Measurements from ENCODE around the gene TIPARP. TPM values are rescaled to one million over a fixed set of nuclear protein-coding genes. Genes with fewer than 3 reads are reported as not detected.
A peak's percentile ranks its signal among the peaks of the same experiment; 100 is the strongest.
"Not testable (repeated sequence)": the region's sequence is repeated elsewhere in the genome, so short reads cannot be mapped to it uniquely, and the experiment has no call there.

Gene TIPARP
- total and polyA plus RNA-seq, 5 donors from 2014 or later: 11.5 to 120 (median 22.5) TPM

- Mint-ChIP-seq H3K9me3 (no peaks in the 10 kb centered on the region), H3K27ac (peak overlapping the region in 1 of 3 donors; percentile 71), H3K27me3 (no peaks in the 10 kb centered on the region), H3K4me3 (no peak overlapping the region), H3K4me1 (peaks cover 7 to 17% (median 11%) of the 10 kb centered on the region in 4 donors), H3K36me3 (peaks cover 38% of the 10 kb centered on the region)
- no peaks in the 10 kb centered on the region for H3K4me1 ChIP-seq (ENCODE audit: control insufficient read depth, insufficient read depth, low read length, poor library complexity, severe bottlenecking)
- no peak overlapping the region for H3K27ac ChIP-seq (ENCODE audit: insufficient read depth, low read length, poor library complexity, severe bottlenecking)
- H3K4me3 ChIP-seq (ENCODE audit: low read depth, low read length): no peak overlapping the region
- no peak for ATAC-seq (ENCODE audit: low read depth in 2 of 2)
- no peaks in the 10 kb centered on the region for H3K9me3 ChIP-seq (ENCODE audit: control insufficient read depth in 2 of 2, low read length in 2 of 2)
- DNase-seq: no peak
- no peaks in the 10 kb centered on the region for H3K27me3 ChIP-seq (ENCODE audit: control insufficient read depth, insufficient read depth, low read length)
- H3K36me3 ChIP-seq (ENCODE audit: control insufficient read depth, insufficient read depth, low read length): peaks cover 48% of the 10 kb centered on the region
Observed at GRCh38 chr3:156705761-156706616, 31.6 kb downstream of the TIPARP start.

DNA sequence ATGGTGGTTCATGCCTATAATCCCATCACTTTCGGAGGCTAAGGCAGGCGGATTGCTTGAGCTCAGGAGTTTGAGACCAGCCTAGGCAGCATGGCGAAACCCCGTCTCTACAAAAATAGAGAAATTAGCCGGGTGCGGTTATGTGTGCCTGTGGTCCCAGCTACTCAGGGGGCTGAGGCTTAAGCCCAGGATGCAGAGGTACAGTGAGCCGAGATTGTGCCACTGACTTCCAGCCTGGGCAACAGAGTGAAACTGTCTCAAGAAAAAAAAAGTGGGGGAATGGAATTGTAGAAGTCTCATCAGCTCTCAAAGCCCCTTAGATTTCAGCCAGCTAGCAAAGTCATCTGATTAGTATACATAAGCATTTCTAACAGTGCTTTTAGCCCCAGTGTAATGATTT, 33.2 kb downstream of the TIPARP start:
- H3K36me3 Mint-ChIP-seq: peaks cover 31% of the 10 kb centered on the region
- DNase-seq: no peak
- Histone ChIP-seq H3K4me3 (ENCODE audit: low read depth, low read length) (no peak overlapping the region), H3K9me3 (ENCODE audit: control insufficient read depth in 2 of 2, low read length in 2 of 2) (no peaks in the 10 kb centered on the region), H3K36me3 (ENCODE audit: control insufficient read depth, insufficient read depth, low read length) (peaks cover 48% of the 10 kb centered on the region), H3K4me1 (ENCODE audit: control insufficient read depth, insufficient read depth, low read length, poor library complexity, severe bottlenecking) (no peaks in the 10 kb centered on the region), H3K27me3 (ENCODE audit: control insufficient read depth, insufficient read depth, low read length) (no peaks in the 10 kb centered on the region), H3K27ac (ENCODE audit: insufficient read depth, low read length, poor library complexity, severe bottlenecking) (no peak overlapping the region)
- H3K27me3 Mint-ChIP-seq: no peaks in the 10 kb centered on the region
- H3K9me3 Mint-ChIP-seq: no peaks in the 10 kb centered on the region
- H3K4me3 Mint-ChIP-seq: no peak overlapping the region
- H3K27ac Mint-ChIP-seq: no peak overlapping the region
- peaks cover 3 to 13% (median 9%) of the 10 kb centered on the region in 4 donors for H3K4me1 Mint-ChIP-seq
- ATAC-seq (ENCODE audit: low read depth in 2 of 2): no peak

DNA sequence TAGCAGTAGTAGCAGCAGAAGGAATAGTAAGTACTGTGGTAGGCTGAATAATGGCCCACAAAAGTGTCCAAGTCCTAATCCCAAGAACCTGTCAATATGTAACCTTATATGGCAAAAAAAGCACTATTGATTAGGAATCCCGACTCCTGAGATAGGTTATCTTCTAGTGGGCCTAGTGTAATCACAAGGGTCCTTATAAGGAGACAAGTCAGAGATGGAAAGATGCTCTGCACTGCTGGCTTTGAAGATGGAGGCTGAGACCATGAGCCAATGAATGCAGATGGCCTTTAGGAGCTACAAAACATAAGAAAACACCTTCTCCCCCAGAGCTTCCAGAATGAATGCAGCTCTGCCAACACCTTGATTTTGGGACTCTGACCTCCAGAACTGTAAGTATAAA, 36.0 kb downstream of the TIPARP start:
- H3K27ac Mint-ChIP-seq: no peak overlapping the region
- no peak for ATAC-seq (ENCODE audit: low read depth in 2 of 2)

DNA sequence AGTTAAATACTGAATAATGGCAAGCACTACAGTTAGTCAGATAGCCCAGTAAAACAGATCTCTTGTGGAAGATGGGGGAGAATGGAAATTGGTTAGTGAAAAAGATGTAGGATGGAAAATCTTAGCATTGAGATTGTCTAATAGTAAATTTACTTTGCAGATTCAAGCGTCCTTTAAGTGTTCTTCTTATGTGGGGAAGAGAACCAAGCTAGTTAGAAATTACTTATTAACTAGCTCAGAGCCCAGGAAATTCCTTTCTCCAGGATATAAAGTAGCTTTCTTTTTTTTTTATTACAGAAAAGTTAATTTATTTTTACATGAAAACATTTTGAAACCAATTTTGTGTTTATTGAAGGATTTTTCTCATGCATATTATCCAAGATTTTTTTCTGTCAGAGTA, 36.7 kb downstream of the TIPARP start:
- Histone ChIP-seq H3K4me3 (ENCODE audit: low read depth, low read length) (no peak overlapping the region), H3K27me3 (ENCODE audit: control insufficient read depth, insufficient read depth, low read length) (no peaks in the 10 kb centered on the region), H3K36me3 (ENCODE audit: control insufficient read depth, insufficient read depth, low read length) (peaks cover 15% of the 10 kb centered on the region), H3K4me1 (ENCODE audit: control insufficient read depth, insufficient read depth, low read length, poor library complexity, severe bottlenecking) (no peaks in the 10 kb centered on the region), H3K27ac (ENCODE audit: insufficient read depth, low read length, poor library complexity, severe bottlenecking) (no peak overlapping the region), H3K9me3 (ENCODE audit: control insufficient read depth in 2 of 2, low read length in 2 of 2) (no peaks in the 10 kb centered on the region)
- no peaks in the 10 kb centered on the region for H3K9me3 Mint-ChIP-seq
- H3K36me3 Mint-ChIP-seq: peaks cover 19% of the 10 kb centered on the region
- peaks cover 0 to 5% (median 2%) of the 10 kb centered on the region in 4 donors for H3K4me1 Mint-ChIP-seq
- ATAC-seq (ENCODE audit: low read depth in 2 of 2): no peak
- H3K27me3 Mint-ChIP-seq: no peaks in the 10 kb centered on the region
- H3K4me3 Mint-ChIP-seq: no peak overlapping the region
- DNase-seq: no peak
- peak overlapping the region in 1 of 3 donors; percentile 88 for H3K27ac Mint-ChIP-seq

More for the DNA sequence above, 36.0 kb downstream of the TIPARP start:
- no peaks in the 10 kb centered on the region for H3K27me3 Mint-ChIP-seq
- no peaks in the 10 kb centered on the region for H3K9me3 Mint-ChIP-seq
- Histone ChIP-seq H3K9me3 (ENCODE audit: control insufficient read depth in 2 of 2, low read length in 2 of 2) (no peaks in the 10 kb centered on the region), H3K4me3 (ENCODE audit: low read depth, low read length) (no peak overlapping the region), H3K27me3 (ENCODE audit: control insufficient read depth, insufficient read depth, low read length) (no peaks in the 10 kb centered on the region), H3K36me3 (ENCODE audit: control insufficient read depth, insufficient read depth, low read length) (peaks cover 22% of the 10 kb centered on the region), H3K4me1 (ENCODE audit: control insufficient read depth, insufficient read depth, low read length, poor library complexity, severe bottlenecking) (no peaks in the 10 kb centered on the region), H3K27ac (ENCODE audit: insufficient read depth, low read length, poor library complexity, severe bottlenecking) (no peak overlapping the region)
- H3K4me1 Mint-ChIP-seq: peaks cover 0 to 5% (median 2%) of the 10 kb centered on the region in 4 donors
- no peak overlapping the region for H3K4me3 Mint-ChIP-seq
- no peak for DNase-seq
- peaks cover 19% of the 10 kb centered on the region for H3K36me3 Mint-ChIP-seq

DNA sequence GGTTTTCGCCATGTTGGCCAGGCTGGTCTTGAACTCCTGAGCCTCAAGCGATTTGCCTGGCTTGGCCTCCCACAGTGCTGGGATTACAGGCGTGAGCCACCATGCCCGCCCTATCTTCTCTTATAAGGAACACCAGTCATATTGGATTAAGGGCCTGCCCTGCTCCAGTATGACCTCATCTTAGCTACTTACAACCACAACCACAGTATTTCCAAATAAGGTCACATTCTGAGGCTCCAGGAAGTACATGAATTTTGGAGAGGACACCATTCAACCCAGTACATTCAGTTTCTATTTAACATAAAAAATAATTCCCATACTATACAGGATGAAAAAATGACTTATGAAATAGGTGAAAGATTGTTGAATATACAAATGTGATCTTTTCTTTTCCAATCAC, 37.6 kb downstream of the TIPARP start:
- H3K36me3 ChIP-seq (ENCODE audit: control insufficient read depth, insufficient read depth, low read length): peaks cover 13% of the 10 kb centered on the region
- H3K27me3 ChIP-seq (ENCODE audit: control insufficient read depth, insufficient read depth, low read length); H3K4me1 ChIP-seq (ENCODE audit: control insufficient read depth, insufficient read depth, low read length, poor library complexity, severe bottlenecking); H3K4me3 Mint-ChIP-seq; H3K9me3 Mint-ChIP-seq; H3K27me3 Mint-ChIP-seq; H3K27ac Mint-ChIP-seq; H3K4me3 ChIP-seq (ENCODE audit: low read depth, low read length); H3K4me1 Mint-ChIP-seq; H3K27ac ChIP-seq (ENCODE audit: insufficient read depth, low read length, poor library complexity, severe bottlenecking); DNase-seq; H3K9me3 ChIP-seq (ENCODE audit: control insufficient read depth in 2 of 2, low read length in 2 of 2): not testable (repeated sequence)
- H3K36me3 Mint-ChIP-seq: peaks cover 19% of the 10 kb centered on the region
- peak in 1 of 2 donors; percentile 60 for ATAC-seq (ENCODE audit: low read depth in 2 of 2)

DNA sequence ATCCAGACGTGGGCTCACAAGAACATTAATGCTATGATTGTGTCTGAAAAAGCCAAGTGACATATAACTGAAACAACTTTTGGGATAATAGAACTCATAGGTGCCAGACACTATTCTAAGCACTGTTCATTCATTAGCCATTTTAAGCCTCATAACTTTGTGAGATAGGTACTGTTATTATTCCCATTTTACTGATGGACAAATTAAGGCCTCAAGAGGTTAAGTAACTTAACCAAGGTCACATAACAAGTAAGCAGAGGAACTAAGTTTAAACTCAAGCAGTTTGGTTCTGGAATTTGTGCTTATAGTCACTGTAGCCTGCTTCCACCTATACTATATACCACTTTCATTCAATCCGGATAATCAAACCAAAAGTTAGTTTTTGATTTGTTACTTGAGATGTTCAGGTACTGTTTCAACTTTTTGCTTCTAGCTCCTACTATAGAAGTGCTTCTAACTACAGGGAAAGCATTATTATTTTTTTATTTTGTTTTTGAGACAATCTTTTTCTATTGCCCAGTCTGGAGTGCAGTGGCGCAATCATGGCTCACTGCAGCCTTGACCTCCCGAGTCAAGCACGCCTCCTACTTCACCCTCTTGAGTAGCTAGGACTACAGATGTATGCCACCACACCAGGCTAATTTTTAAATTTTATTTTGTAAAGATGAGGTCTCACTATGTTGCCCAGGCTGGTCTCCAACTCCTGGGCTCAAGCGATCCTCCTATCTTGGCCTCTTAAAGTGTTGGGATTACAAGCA, 41.9 kb downstream of the TIPARP start:
- peaks cover 4% of the 10 kb centered on the region for H3K36me3 Mint-ChIP-seq
- Histone ChIP-seq H3K36me3 (ENCODE audit: control insufficient read depth, insufficient read depth, low read length) (no peaks in the 10 kb centered on the region), H3K27ac (ENCODE audit: insufficient read depth, low read length, poor library complexity, severe bottlenecking) (no peak overlapping the region), H3K4me1 (ENCODE audit: control insufficient read depth, insufficient read depth, low read length, poor library complexity, severe bottlenecking) (no peaks in the 10 kb centered on the region), H3K27me3 (ENCODE audit: control insufficient read depth, insufficient read depth, low read length) (no peaks in the 10 kb centered on the region), H3K9me3 (ENCODE audit: control insufficient read depth in 2 of 2, low read length in 2 of 2) (no peaks in the 10 kb centered on the region), H3K4me3 (ENCODE audit: low read depth, low read length) (no peak overlapping the region)
- H3K9me3 Mint-ChIP-seq: no peaks in the 10 kb centered on the region
- H3K27ac Mint-ChIP-seq: no peak overlapping the region
- H3K27me3 Mint-ChIP-seq: no peaks in the 10 kb centered on the region
- ATAC-seq (ENCODE audit: low read depth in 2 of 2) (no peak), DNase-seq (no peak)
- no peaks in the 10 kb centered on the region for H3K4me1 Mint-ChIP-seq
- no peak overlapping the region for H3K4me3 Mint-ChIP-seq

DNA sequence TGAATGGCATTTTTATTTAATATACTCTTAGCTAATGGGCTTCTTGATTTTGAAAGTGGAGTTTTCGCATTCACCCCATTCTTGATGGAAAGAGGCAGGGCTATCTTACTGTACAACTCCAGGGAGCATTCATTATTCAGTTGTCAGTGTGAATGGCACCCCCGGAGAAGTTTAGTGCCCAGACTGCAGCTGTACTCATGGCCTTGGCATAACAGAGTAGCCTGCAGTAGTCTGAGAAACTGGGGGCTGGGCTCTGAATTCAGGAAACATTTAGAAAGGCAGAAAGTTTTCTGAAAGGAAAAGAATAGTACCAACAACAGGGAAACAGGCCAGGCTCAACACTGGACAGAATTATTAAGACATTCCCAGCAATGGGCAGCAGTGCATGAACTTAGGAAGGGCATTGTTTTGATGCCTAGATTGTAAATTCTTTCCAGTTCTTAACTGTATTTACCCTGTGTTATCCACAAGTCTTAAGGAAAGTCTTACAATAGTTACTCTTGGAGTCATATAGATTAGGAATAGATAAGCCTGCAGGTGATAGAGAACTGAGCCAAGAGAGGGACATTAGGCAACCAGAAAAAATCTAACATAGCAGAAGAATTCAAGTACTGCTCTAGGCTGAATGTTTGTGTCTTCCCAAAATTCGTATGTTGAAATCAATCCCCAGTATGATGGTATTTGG, 44.4 kb downstream of the TIPARP start:
- ATAC-seq (ENCODE audit: low read depth in 2 of 2): no peak
- Mint-ChIP-seq H3K4me1 (no peaks in the 10 kb centered on the region), H3K27me3 (no peaks in the 10 kb centered on the region), H3K4me3 (no peak overlapping the region), H3K27ac (no peak overlapping the region), H3K36me3 (peaks cover 4% of the 10 kb centered on the region), H3K9me3 (no peaks in the 10 kb centered on the region)
- Histone ChIP-seq H3K4me1 (ENCODE audit: control insufficient read depth, insufficient read depth, low read length, poor library complexity, severe bottlenecking) (no peaks in the 10 kb centered on the region), H3K9me3 (ENCODE audit: control insufficient read depth in 2 of 2, low read length in 2 of 2) (no peaks in the 10 kb centered on the region), H3K27ac (ENCODE audit: insufficient read depth, low read length, poor library complexity, severe bottlenecking) (no peak overlapping the region), H3K36me3 (ENCODE audit: control insufficient read depth, insufficient read depth, low read length) (no peaks in the 10 kb centered on the region), H3K27me3 (ENCODE audit: control insufficient read depth, insufficient read depth, low read length) (no peaks in the 10 kb centered on the region), H3K4me3 (ENCODE audit: low read depth, low read length) (no peak overlapping the region)
- no peak for DNase-seq

Measured in CD4-positive, CD25-positive, alpha-beta regulatory T cell (primary cell).